Measurements from ENCODE around the gene DYRK1A.
A peak's percentile ranks its signal among the peaks of the same experiment; 100 is the strongest.

Gene DYRK1A

DNA sequence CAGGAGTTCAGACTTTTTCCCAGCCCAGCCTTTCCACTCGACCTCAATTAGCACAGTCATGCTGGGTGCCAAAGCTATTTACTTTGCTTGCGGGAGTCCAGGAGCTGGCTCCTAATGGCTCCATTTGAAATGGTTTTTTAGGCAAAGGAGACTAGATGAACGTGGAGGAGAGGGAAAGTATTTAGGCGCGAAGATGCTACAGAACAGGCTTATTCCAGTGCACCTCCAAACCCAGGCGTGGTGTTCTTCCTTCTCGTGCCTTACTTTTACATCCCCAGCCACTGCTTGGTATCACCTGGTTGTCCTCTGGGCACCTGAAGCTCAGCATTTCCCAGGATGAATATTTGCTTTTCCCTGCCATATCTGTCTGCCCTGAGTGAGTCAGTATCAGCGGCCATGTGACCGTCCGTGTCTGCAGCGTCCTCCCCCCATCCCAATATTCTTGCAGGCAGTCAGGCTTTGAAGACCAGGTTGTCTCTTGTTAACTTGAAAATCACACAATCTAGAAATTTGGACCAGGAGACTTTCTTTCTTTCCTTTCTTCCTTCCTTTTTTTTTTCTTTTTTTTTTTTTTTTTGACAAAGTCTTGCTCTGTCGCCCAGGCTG lies 198.5 kb downstream of the DYRK1A start:
- in situ Hi-C loops (cut with HindIII; ENCODE audit: low pct_ligation_motif_present, low pct_unique_long_range_greater_than_20kb, low sequenced_read_pairs), result no loop called here
- no peak for DNase-seq

DNA sequence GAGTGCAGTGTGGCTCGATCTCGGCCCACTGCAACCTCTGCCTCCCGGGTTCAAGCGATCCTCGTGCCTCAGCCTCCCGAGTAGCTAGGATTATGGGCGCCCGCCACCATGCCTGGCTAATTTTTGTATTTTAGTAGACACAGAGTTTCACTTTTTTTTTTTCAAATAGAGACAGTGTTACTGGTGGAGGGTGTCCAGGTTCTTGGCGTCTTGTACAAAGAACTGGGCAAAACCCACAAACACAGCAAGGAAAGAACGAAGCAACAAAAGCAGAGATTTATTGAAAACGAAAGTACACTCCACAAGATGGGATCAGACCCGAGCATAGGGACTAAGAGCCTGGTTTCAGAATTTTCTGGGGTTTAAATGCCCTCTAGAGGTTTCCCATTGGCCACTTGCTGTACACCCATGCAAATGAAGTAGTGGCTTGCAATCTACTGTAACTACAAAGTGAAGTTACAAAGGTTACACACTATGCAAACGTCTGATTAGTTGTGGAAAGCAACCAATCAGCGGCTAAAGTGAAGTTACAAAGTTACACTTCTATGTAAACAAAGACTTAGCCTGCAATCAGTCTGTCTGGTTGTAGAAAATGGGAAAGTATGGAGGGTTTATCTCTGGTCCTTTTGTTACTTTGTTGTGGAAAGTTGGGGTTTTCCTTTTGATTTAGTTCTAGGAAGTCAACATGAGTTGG lies 199.1 kb downstream of the DYRK1A start:
- in situ Hi-C loops (cut with HindIII; ENCODE audit: low pct_ligation_motif_present, low pct_unique_long_range_greater_than_20kb, low sequenced_read_pairs), result no loop called here
- peak; percentile 50 for DNase-seq

DNA sequence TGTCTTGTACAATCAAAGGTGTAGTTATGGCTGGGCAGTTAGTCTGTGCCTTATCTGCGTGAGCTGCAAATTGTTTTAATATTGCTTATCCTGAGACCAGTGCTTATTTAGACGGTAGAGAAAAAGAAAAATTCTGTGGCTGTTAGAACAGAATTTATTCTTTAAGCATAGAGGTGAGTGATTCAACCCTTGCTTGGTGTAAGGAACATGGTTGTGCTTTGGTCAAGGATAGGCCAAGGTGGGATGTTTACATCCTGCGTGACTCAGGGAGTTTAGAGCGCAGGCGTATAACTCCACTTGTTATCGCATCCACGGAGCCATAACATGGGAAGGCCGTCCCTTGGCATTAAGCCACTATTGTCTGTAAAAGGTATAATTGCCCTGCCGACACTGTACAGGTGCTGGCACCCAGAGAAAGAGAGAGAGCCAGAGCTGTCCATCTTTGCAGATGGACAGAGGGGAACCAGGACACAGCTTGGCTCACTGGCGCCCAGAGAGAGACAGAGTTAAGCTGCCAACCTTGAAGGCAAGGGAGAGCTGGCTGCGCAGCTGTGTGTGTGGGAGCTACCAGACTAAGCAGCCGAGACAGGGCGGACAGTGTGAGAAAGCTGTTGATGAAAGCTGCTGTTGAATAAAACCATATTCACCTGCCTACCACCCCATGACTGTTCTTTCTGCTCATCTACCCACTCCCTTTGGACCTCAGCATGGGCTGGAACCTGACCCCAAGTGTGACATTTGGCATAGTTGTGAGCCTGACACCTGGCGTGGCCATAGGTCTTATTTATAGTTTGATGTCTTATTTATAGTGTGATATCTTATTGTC lies 200.4 kb downstream of the DYRK1A start:
- in situ Hi-C loops (cut with HindIII; ENCODE audit: low pct_ligation_motif_present, low pct_unique_long_range_greater_than_20kb, low sequenced_read_pairs), result no loop called here

DNA sequence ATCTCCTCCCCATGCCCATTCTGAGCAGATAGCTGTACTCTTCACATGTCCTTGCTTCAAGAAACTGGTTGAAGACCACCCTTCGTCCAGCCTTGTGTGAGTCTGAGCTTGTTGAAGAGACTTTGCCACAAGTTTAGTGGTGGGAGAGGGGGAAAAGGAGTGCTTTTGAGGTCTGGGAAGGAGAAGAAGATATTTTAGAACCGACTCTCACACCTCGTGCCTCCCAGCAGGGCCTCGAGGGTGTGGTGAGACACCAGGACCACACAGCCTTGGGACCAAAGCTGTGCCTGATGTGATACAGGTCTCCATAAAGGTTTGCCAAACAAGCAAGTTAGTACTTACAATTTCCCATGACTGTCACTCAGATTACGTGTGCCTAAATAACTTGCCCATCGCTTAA lies 201.8 kb downstream of the DYRK1A start:
- no peak for DNase-seq
- in situ Hi-C loops (cut with HindIII; ENCODE audit: low pct_ligation_motif_present, low pct_unique_long_range_greater_than_20kb, low sequenced_read_pairs), result no loop called here

More for the DNA sequence above, 200.4 kb downstream of the DYRK1A start:
- DNase-seq, result no peak

DNA sequence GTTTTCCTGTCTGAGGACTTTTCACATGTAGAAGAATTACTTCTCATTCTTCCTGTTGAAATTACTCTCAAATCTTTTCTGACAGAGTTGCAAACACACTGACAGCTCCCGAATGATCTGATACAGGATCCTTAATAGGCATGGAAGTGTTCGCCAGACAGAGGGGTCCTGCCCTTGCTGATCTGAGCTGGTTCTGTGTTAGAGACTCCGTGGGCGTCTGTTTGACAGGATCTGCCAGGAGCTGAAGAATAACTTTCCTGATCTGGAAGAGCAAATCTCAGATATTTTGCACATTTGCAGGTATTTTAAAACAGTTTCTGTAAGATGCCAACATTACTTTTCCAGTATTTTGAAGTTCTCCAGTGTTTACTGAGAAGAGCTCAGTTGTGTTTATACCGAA lies 202.3 kb downstream of the DYRK1A start:
- DNase-seq, result no peak

DNA sequence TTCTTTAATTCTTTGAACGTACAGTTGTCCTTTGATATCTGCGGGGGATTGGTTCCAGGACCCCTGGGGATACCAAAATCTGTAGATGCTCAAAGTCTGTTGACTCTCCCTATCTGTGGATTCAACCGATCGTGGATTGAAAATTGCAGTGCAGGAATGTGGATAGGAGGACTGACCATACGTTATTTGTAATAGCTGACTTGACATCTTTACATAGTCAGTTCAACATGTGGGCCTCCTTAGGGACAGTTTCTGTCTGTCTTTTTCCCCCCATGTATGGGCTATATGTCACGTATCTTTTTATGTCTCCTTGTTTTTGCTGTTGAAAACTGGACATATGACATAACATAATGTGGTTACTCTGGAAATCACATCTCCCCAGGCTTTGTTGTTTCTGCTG lies 204.9 kb downstream of the DYRK1A start:
- in situ Hi-C loops (cut with HindIII; ENCODE audit: low pct_ligation_motif_present, low pct_unique_long_range_greater_than_20kb, low sequenced_read_pairs), result no loop called here
- no peak for DNase-seq

More for the DNA sequence above, 202.3 kb downstream of the DYRK1A start:
- in situ Hi-C loops (cut with HindIII; ENCODE audit: low pct_ligation_motif_present, low pct_unique_long_range_greater_than_20kb, low sequenced_read_pairs), result no loop called here

DNA sequence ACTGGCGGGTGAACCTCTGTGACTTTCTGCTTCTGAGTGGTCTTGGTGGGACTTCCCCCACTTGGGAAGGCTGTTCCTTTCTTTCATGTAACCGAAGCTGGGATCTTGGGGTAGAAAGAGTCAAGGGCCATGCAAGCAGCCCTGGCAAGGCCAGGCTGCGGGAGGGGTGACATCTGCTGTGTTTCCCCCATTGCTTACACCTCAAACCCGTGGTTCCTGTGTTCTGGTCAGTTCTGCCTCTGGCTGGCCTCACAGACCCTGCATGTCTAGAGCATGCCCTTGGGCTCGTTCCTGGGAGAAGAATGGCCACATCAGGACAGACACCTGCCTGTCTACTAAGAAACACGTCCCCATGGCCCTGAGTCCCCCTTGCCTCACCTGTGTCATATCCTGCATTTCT lies 207.7 kb downstream of the DYRK1A start:
- no peak for DNase-seq
- in situ Hi-C loops (cut with HindIII; ENCODE audit: low pct_ligation_motif_present, low pct_unique_long_range_greater_than_20kb, low sequenced_read_pairs), result no loop called here

DNA sequence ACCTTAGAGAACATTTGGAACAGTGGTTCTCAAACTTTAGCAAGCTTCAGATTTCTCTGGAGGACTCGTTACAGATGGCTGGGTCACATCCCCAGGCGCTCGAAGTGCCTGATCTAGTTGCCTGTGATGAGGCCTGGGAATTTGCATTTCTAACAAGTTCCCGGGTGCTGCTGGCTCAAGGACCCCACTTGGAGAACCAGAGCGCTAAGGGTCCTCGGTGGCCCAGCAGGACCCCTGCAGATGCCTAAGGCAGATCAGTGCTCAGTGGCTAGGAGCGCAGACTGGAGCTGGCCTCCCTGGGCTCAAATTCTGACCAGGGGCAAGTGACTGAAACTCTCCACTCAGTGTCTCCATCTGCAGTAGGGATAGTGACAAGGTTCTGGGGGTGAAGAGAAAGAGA lies 208.2 kb downstream of the DYRK1A start:
- DNase-seq, result no peak
- in situ Hi-C loops (cut with HindIII; ENCODE audit: low pct_ligation_motif_present, low pct_unique_long_range_greater_than_20kb, low sequenced_read_pairs), result no loop called here

DNA sequence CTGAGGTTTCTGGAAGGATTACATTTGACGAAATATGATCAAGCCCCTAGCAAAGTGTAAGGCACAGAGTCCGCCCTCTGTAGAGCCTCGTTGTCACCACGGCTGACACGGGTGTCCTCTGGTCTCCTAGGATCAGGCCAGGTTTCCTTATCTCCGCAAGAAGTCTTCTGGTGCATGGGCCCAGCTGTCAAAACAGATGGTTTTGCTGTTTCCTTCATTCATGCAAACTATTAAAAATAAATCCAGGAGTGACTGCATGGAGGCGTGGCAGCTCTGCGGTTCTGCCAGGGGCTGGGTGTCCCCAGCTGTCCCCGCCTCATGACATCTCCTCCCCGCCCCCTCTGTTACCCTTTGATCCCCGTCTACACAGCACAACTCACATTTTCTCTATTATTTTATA lies 209.0 kb downstream of the DYRK1A start:
- in situ Hi-C loops (cut with HindIII; ENCODE audit: low pct_ligation_motif_present, low pct_unique_long_range_greater_than_20kb, low sequenced_read_pairs), result no loop called here
- DNase-seq, result no peak

Data from ACHN (cell line).